Neutrophil (primary cell): Measurements from ENCODE around the gene TMEM94.

Source experiments
- H3K27ac ChIP-seq: fragments of 200-600 bp; sonication (generic); 2 replicates; pipeline ENCODE4 v1.5.1; 2016; ENCODE audit warnings: mild to moderate bottlenecking, moderate library complexity
- H3K27me3 ChIP-seq: fragments of 200-600 bp; sonication (generic); 2 replicates; pipeline ENCODE4 v1.6.0; 2016; ENCODE audit warnings: mild to moderate bottlenecking
- H3K36me3 ChIP-seq: fragments of 200-600 bp; sonication (generic); 2 replicates; pipeline ENCODE4 v1.5.1; 2017
- H3K4me1 ChIP-seq, 2 experiments: fragments of 200-600 bp in 1 of 2; sonication (generic) in 1 of 2; 1 replicate in 1 of 2; 2 replicates in 1 of 2; pipeline versions ENCODE4 v1.5.1 to v1.6.1; 2013 to 2016; ENCODE audit warnings: low read depth in 1 of 2, low read length in 1 of 2, mild to moderate bottlenecking in 1 of 2, moderate library complexity in 1 of 2; ENCODE audit not compliant: control insufficient read depth in 1 of 2, insufficient read depth in 1 of 2
- H3K4me3 ChIP-seq, 2 experiments: fragments of 200-600 bp in 1 of 2; sonication (generic) in 1 of 2; 1 replicate in 1 of 2; 2 replicates in 1 of 2; pipeline ENCODE4 v1.5.1; 2013 to 2016; ENCODE audit warnings: low read depth in 1 of 2, low read length in 1 of 2, mild to moderate bottlenecking in 1 of 2, moderate library complexity in 1 of 2
- H3K9me3 ChIP-seq: fragments of 200-600 bp; sonication (generic); 2 replicates; pipeline ENCODE4 v1.5.1; 2016
- TF ChIP-seq, protein P1 (sequence below): fragments of 200-600 bp; sonication (generic); IDR thresholded peaks from 2 replicates; pipeline ENCODE4 v1.5.1; 2016; ENCODE audit warnings: antibody characterized with exemption

The TMEM94 gene

GRCh38 chr17:75492555-75493168, 36.2 kb downstream of the TMEM94 start:
- Histone ChIP-seq H3K27me3 (no peaks in the 10 kb centered on the region), H3K4me3 (no peak overlapping the region)

GRCh38 chr17:75493476-75494129, 37.2 kb downstream of the TMEM94 start:
- TF ChIP-seq, protein P1, sequence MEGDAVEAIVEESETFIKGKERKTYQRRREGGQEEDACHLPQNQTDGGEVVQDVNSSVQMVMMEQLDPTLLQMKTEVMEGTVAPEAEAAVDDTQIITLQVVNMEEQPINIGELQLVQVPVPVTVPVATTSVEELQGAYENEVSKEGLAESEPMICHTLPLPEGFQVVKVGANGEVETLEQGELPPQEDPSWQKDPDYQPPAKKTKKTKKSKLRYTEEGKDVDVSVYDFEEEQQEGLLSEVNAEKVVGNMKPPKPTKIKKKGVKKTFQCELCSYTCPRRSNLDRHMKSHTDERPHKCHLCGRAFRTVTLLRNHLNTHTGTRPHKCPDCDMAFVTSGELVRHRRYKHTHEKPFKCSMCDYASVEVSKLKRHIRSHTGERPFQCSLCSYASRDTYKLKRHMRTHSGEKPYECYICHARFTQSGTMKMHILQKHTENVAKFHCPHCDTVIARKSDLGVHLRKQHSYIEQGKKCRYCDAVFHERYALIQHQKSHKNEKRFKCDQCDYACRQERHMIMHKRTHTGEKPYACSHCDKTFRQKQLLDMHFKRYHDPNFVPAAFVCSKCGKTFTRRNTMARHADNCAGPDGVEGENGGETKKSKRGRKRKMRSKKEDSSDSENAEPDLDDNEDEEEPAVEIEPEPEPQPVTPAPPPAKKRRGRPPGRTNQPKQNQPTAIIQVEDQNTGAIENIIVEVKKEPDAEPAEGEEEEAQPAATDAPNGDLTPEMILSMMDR = no peak
- Histone ChIP-seq H3K27me3 (no peaks in the 10 kb centered on the region), H3K36me3 (peaks cover 68% of the 10 kb centered on the region), H3K4me3 (no peak overlapping the region), H3K27ac (no peak overlapping the region), H3K9me3 (no peaks in the 10 kb centered on the region), H3K4me1 (peaks cover 0 to 7% of the 10 kb centered on the region in 2 experiments)

More at GRCh38 chr17:75492555-75493168, 36.2 kb downstream of the TMEM94 start:
- Histone ChIP-seq H3K9me3 (no peaks in the 10 kb centered on the region), H3K4me1 (peaks cover 7 to 9% of the 10 kb centered on the region in 2 experiments), H3K27ac (no peak overlapping the region), H3K36me3 (peaks cover 60% of the 10 kb centered on the region)
- TF ChIP-seq, protein P1 = no peak

- Histone ChIP-seq H3K36me3 (peaks cover 76% of the 10 kb centered on the region), H3K4me1 (peaks cover 0 to 7% of the 10 kb centered on the region in 2 experiments), H3K4me3 (no peak overlapping the region), H3K27ac (no peak overlapping the region), H3K27me3 (no peaks in the 10 kb centered on the region), H3K9me3 (no peaks in the 10 kb centered on the region)
- TF ChIP-seq, protein P1 = no peak
Measured at GRCh38 chr17:75494326-75494877, 38.0 kb downstream of the TMEM94 start.

- peaks cover 0 to 7% of the 10 kb centered on the region in 2 experiments for H3K4me1 ChIP-seq
- no peak overlapping the region for H3K4me3 ChIP-seq
- H3K36me3 ChIP-seq = peaks cover 81% of the 10 kb centered on the region
- H3K9me3 ChIP-seq = no peaks in the 10 kb centered on the region
- TF ChIP-seq, protein P1 = no peak
- H3K27ac ChIP-seq = no peak overlapping the region
- H3K27me3 ChIP-seq = no peaks in the 10 kb centered on the region
Measured at GRCh38 chr17:75496005-75496404, 39.6 kb downstream of the TMEM94 start.

- Histone ChIP-seq H3K36me3 (peaks cover 59% of the 10 kb centered on the region), H3K9me3 (no peaks in the 10 kb centered on the region), H3K4me1 (peaks cover 0 to 7% of the 10 kb centered on the region in 2 experiments), H3K27me3 (no peaks in the 10 kb centered on the region), H3K4me3 (no peak overlapping the region), H3K27ac (no peak overlapping the region)
- TF ChIP-seq, protein P1 = no peak
Measured at GRCh38 chr17:75498039-75498725, 41.7 kb downstream of the TMEM94 start.
